DOHH2 (cell line): Measurements from ENCODE around the gene MYL5.

ENCODE experiments used
- EZH2phosphoT487 ChIP-seq: fragments of 200-600 bp; sonication (generic); IDR thresholded peaks from 2 replicates; pipeline ENCODE4 v1.6.1; 2017; ENCODE audit warnings: borderline replicate concordance, mild to moderate bottlenecking, antibody characterized with exemption, low read length, moderate library complexity, mixed read lengths
- TF ChIP-seq, protein P1 (sequence below): fragments of 200-600 bp; sonication (generic); IDR thresholded peaks from one replicate; pipeline ENCODE4 v1.5.1; 2014; ENCODE audit warnings: antibody characterized with exemption, mild to moderate bottlenecking, low read depth, low read length; ENCODE audit not compliant: poor library complexity, severe bottlenecking

DNA sequence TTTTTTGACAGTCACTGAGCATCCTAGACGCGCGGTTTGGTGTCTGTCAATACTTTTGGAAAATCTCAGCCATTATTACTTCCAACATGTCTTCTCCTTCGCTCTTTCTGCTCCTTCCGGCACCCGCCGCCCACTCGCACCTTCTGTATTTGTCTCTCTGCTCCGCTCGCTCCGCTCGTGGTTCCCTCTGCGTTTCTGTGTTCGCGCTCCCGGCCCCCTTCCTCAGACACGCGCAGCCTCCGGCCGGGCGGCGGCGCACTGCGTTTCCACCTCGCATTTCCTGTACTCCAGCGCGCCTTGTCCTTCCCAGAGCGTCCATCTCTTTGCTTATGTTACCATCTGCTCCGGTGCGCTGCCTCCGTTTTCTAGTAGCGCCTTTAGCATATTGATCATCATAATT lies 27.9 kb upstream of the MYL5 start:
- TF ChIP-seq, protein P1, sequence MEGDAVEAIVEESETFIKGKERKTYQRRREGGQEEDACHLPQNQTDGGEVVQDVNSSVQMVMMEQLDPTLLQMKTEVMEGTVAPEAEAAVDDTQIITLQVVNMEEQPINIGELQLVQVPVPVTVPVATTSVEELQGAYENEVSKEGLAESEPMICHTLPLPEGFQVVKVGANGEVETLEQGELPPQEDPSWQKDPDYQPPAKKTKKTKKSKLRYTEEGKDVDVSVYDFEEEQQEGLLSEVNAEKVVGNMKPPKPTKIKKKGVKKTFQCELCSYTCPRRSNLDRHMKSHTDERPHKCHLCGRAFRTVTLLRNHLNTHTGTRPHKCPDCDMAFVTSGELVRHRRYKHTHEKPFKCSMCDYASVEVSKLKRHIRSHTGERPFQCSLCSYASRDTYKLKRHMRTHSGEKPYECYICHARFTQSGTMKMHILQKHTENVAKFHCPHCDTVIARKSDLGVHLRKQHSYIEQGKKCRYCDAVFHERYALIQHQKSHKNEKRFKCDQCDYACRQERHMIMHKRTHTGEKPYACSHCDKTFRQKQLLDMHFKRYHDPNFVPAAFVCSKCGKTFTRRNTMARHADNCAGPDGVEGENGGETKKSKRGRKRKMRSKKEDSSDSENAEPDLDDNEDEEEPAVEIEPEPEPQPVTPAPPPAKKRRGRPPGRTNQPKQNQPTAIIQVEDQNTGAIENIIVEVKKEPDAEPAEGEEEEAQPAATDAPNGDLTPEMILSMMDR, result no peak
- no peak for TF ChIP-seq EZH2phosphoT487
